Daoy (cell line): ENCODE results near the gene TROAP. TPM values are rescaled to one million over a fixed set of nuclear protein-coding genes. Genes with fewer than 3 reads are reported as not detected.
A peak's percentile ranks its signal among the peaks of the same experiment; 100 is the strongest.
"Not testable (repeated sequence)": the region's sequence is repeated elsewhere in the genome, so short reads cannot be mapped to it uniquely, and the experiment has no call there.

Experiments
- DNase-seq: peaks from one replicate; pipeline ENCODE4 v3.0.0-alpha.2; 2015; ENCODE audit warnings: low read depth
- total RNA-seq: library from RNA; depleted of rRNA; stranded (reverse); fragments of >200 nt; shearing (Covaris generic); gene quantifications from 2 replicates; pipeline ENCODE4 v1.2.3, GENCODE V29; 2014

Gene TROAP
- total RNA-seq, 1 experiment from 2014 or later, result 48.3 TPM

GRCh38 chr12:49294086-49294803 is 28.8 kb upstream of the TROAP start:
- no peak for DNase-seq

GRCh38 chr12:49294804-49295081 is 28.3 kb upstream of the TROAP start:
- DNase-seq, result no peak

GRCh38 chr12:49295082-49295936 is 27.7 kb upstream of the TROAP start, which contains the start of gene PRPH:
TSS of gene PRPH (plus strand) at chr12:49295147. CDS start at chr12:49295201, 54 bp downstream.
- no peak for DNase-seq

- DNase-seq, result peak; percentile 67
Measured at GRCh38 chr12:49296034-49296835, 26.8 kb upstream of the TROAP start.

- DNase-seq, result peak; percentile 87
Measured at GRCh38 chr12:49296836-49297694, 26.0 kb upstream of the TROAP start.

GRCh38 chr12:49297695-49298060 is 25.4 kb upstream of the TROAP start:
- no peak for DNase-seq

GRCh38 chr12:49298160-49298559 is 24.9 kb upstream of the TROAP start:
- DNase-seq, result no peak

GRCh38 chr12:49301760-49302159 is 21.3 kb upstream of the TROAP start:
- DNase-seq, result no peak

GRCh38 chr12:49304161-49304560 is 18.9 kb upstream of the TROAP start:
- no peak for DNase-seq

- DNase-seq, result no peak
Measured at GRCh38 chr12:49305762-49306510, 17.1 kb upstream of the TROAP start.

GRCh38 chr12:49309386-49309785 is 13.7 kb upstream of the TROAP start:
- DNase-seq, result no peak

- DNase-seq, result not testable (repeated sequence)
Measured at GRCh38 chr12:49310451-49311000, 12.5 kb upstream of the TROAP start.

- DNase-seq, result no peak
Measured at GRCh38 chr12:49314811-49315210, 8.2 kb upstream of the TROAP start.

GRCh38 chr12:49317118-49317517 is 5.9 kb upstream of the TROAP start:
- not testable (repeated sequence) for DNase-seq

GRCh38 chr12:49320411-49321103 is 2.5 kb upstream of the TROAP start:
- DNase-seq, result not testable (repeated sequence)

- DNase-seq, result no peak
Measured at GRCh38 chr12:49322367-49322707, 718 bp upstream of the TROAP start.

GRCh38 chr12:49323524-49324097 is 556 bp downstream of the TROAP start:
- DNase-seq, result no peak

GRCh38 chr12:49325606-49326005 is 2.6 kb downstream of the TROAP start:
- DNase-seq, result no peak

- no peak for DNase-seq
Measured at GRCh38 chr12:49327368-49327767, 4.3 kb downstream of the TROAP start.

GRCh38 chr12:49327887-49328286 is 4.8 kb downstream of the TROAP start:
- DNase-seq, result no peak
